ENCODE results near the gene PRELID2. TPM values are rescaled to one million over a fixed set of nuclear protein-coding genes. Genes with fewer than 3 reads are reported as not detected.
"Not testable (repeated sequence)": the region's sequence is repeated elsewhere in the genome, so short reads cannot be mapped to it uniquely, and the experiment has no call there.

PRELID2 gene
- total RNA-seq, 4 donors from 2014 or later = 13.6 to 19.8 (median 17.3) TPM

- Histone ChIP-seq H3K27ac (no peak overlapping the region), H3K36me3 (peaks cover 0 to 20% of the 10 kb centered on the region in 2 donors), H3K27me3 (no peaks in the 10 kb centered on the region), H3K4me1 (no peaks in the 10 kb centered on the region), H3K4me3 (no peak overlapping the region), H3K9me3 (no peaks in the 10 kb centered on the region)
- no peak for ATAC-seq
- TF ChIP-seq POLR2A (IDR thresholded peaks at IDR 0.05) (no peak), POLR2AphosphoS5 (IDR thresholded peaks at IDR 0.05) (no peak), EP300 (IDR thresholded peaks at IDR 0.05) (no peak)
- TF ChIP-seq, protein P1, sequence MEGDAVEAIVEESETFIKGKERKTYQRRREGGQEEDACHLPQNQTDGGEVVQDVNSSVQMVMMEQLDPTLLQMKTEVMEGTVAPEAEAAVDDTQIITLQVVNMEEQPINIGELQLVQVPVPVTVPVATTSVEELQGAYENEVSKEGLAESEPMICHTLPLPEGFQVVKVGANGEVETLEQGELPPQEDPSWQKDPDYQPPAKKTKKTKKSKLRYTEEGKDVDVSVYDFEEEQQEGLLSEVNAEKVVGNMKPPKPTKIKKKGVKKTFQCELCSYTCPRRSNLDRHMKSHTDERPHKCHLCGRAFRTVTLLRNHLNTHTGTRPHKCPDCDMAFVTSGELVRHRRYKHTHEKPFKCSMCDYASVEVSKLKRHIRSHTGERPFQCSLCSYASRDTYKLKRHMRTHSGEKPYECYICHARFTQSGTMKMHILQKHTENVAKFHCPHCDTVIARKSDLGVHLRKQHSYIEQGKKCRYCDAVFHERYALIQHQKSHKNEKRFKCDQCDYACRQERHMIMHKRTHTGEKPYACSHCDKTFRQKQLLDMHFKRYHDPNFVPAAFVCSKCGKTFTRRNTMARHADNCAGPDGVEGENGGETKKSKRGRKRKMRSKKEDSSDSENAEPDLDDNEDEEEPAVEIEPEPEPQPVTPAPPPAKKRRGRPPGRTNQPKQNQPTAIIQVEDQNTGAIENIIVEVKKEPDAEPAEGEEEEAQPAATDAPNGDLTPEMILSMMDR (IDR thresholded peaks at IDR 0.05) = no peak
These were observed 96.9 kb downstream of the PRELID2 start for GRCh38 chr5:145738227-145738626.

DNA sequence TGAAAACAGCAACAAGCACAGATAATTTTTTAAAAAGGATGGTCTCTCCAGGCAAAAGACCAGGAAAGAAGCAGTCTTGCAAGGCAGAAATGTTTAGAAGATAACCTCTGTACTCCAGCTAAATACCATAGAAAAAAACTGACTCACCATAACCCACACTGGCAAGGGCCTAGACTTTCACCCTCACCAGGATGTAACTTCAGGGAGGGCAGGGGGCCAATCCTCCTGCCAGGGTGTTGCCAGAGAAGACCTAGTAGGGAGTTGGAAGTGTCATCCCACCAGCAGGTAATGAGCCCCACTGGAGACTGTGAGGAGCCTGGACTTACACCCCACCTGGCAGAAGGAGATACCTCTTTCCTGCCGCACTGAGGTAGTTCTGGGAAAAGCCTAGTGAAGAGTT lies 97.6 kb downstream of the PRELID2 start:
- no peaks in the 10 kb centered on the region for H3K9me3 ChIP-seq
- peaks cover 0 to 20% of the 10 kb centered on the region in 2 donors for H3K36me3 ChIP-seq
- H3K27me3 ChIP-seq = no peaks in the 10 kb centered on the region
- H3K27ac ChIP-seq = no peak overlapping the region
- WGBS, 2 donors (ENCODE audit: low coverage in 1 of 2) = no CpG with 5 or more reads among the region's 1 CpG
- no peak overlapping the region for H3K4me3 ChIP-seq
- ATAC-seq = no peak
- TF ChIP-seq POLR2A (IDR thresholded peaks at IDR 0.05) = no peak
- TF ChIP-seq, protein P1 (IDR thresholded peaks at IDR 0.05) = no peak
- no peak for TF ChIP-seq EP300 (IDR thresholded peaks at IDR 0.05)
- TF ChIP-seq POLR2AphosphoS5 (IDR thresholded peaks at IDR 0.05) = no peak
- no peaks in the 10 kb centered on the region for H3K4me1 ChIP-seq

DNA sequence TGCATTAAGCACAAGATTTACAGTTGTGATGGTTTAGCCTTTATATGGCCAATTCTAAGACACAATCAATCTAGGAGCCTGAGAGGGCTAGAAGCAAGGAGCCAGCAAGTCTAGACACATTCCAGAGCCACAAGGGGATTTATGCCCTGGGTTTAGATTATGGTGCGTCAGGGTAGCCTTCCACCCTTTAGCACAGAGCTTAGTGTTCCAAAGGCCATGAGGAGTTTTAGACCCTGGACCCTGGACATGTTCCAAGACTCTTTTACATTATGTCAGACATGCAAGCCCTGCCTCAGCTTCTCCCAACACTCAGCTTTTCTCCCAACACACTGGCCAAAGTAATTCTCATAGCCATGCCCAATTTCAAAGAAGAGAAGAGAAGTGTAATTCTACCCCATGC lies 105.2 kb downstream of the PRELID2 start:
- not testable (repeated sequence) for H3K4me1 ChIP-seq, ATAC-seq, H3K27me3 ChIP-seq, H3K27ac ChIP-seq, H3K4me3 ChIP-seq
- H3K36me3 ChIP-seq = peaks cover 0 to 54% of the 10 kb centered on the region in 2 donors
- WGBS, 2 donors (ENCODE audit: low coverage in 1 of 2) = 83 to 88% methylated on average over 1 of the region's 1 CpG
- H3K9me3 ChIP-seq = peaks cover 0 to 50% (median 0%) of the 10 kb centered on the region in 3 donors

- TF ChIP-seq POLR2A (IDR thresholded peaks at IDR 0.05) (no peak), EP300 (IDR thresholded peaks at IDR 0.05) (no peak), POLR2AphosphoS5 (IDR thresholded peaks at IDR 0.05) (no peak)
- TF ChIP-seq, protein P1 (IDR thresholded peaks at IDR 0.05) = no peak
- no peak for ATAC-seq
- no peaks in the 10 kb centered on the region for H3K4me1 ChIP-seq
- H3K27ac ChIP-seq = no peak overlapping the region
- peaks cover 0 to 16% of the 10 kb centered on the region in 2 donors for H3K36me3 ChIP-seq
- no peak overlapping the region for H3K4me3 ChIP-seq
- H3K9me3 ChIP-seq = peaks cover 0 to 31% (median 0%) of the 10 kb centered on the region in 3 donors
- H3K27me3 ChIP-seq = no peaks in the 10 kb centered on the region
- WGBS, 2 donors (ENCODE audit: low coverage in 1 of 2) = 25 to 41% methylated on average over 1 of the region's 1 CpG
These were observed 111.6 kb downstream of the PRELID2 start for GRCh38 chr5:145723516-145723915.

- H3K27ac ChIP-seq = no peak overlapping the region
- ATAC-seq = no peak
- peaks cover 0 to 5% (median 0%) of the 10 kb centered on the region in 3 donors for H3K4me1 ChIP-seq
- H3K36me3 ChIP-seq = no peaks in the 10 kb centered on the region
- 92 to 100% methylated on average over 1 of the region's 1 CpG for WGBS, 2 donors (ENCODE audit: low coverage in 1 of 2)
- H3K9me3 ChIP-seq = no peaks in the 10 kb centered on the region
- no peak overlapping the region for H3K4me3 ChIP-seq
- H3K27me3 ChIP-seq = no peaks in the 10 kb centered on the region
- TF ChIP-seq POLR2A (IDR thresholded peaks at IDR 0.05) (no peak), EP300 (IDR thresholded peaks at IDR 0.05) (no peak)
These were observed 116.2 kb downstream of the PRELID2 start for GRCh38 chr5:145718956-145719355.

GRCh38 chr5:145715412-145715811 lies 119.7 kb downstream of the PRELID2 start:
- no peak for ATAC-seq
- WGBS, 2 donors (ENCODE audit: low coverage in 1 of 2) = 92 to 100% methylated on average over 1 of the region's 1 CpG
- H3K27ac ChIP-seq = no peak overlapping the region
- peaks cover 0 to 8% (median 0%) of the 10 kb centered on the region in 3 donors for H3K4me1 ChIP-seq
- no peaks in the 10 kb centered on the region for H3K36me3 ChIP-seq
- H3K27me3 ChIP-seq = no peaks in the 10 kb centered on the region
- H3K9me3 ChIP-seq = no peaks in the 10 kb centered on the region
- TF ChIP-seq EP300 (IDR thresholded peaks at IDR 0.05) (no peak), POLR2AphosphoS5 (IDR thresholded peaks at IDR 0.05) (no peak), POLR2A (IDR thresholded peaks at IDR 0.05) (no peak)
- TF ChIP-seq, protein P1 (IDR thresholded peaks at IDR 0.05) = no peak
- H3K4me3 ChIP-seq = no peak overlapping the region

All from gastroesophageal sphincter (tissue), 4 donors.